Right lobe of liver (tissue), 6 donors: Measurements from ENCODE around the gene NBAS. TPM values are rescaled to one million over a fixed set of nuclear protein-coding genes. Genes with fewer than 3 reads are reported as not detected.

Experiments
- ATAC-seq, 4 donors: fragments of 200-7000 bp; cut with Tn5 transposase; one replicate each; pipeline ENCODE4 v1.9.1; 2020; ENCODE audit warnings: mild to moderate bottlenecking in 4 of 4, moderate library complexity in 4 of 4
- DNase-seq, 3 donors: peaks; one replicate each; pipeline ENCODE4 v3.0.0-alpha.2; 2020
- H3K27ac ChIP-seq, 3 donors: fragments of 200-600 bp; one replicate each; pipeline ENCODE4 v1.8.0; 2022
- H3K27me3 ChIP-seq, 2 donors: fragments of 200-600 bp; one replicate each; pipeline ENCODE4 v1.8.0; 2022
- H3K36me3 ChIP-seq, 4 donors: fragments of 200-600 bp; sonication (generic) in 1 of 4; one replicate each; pipeline versions ENCODE4 v1.5.1 to v1.8.0; 2017 to 2022; ENCODE audit warnings: control low read depth in 1 of 4
- H3K4me1 ChIP-seq, 4 donors: fragments of 200-600 bp; sonication (generic) in 1 of 4; one replicate each; pipeline versions ENCODE4 v1.5.1 to v1.8.0; 2017 to 2022; ENCODE audit warnings: control low read depth in 1 of 4
- H3K4me3 ChIP-seq, 3 donors: fragments of 200-600 bp; one replicate each; pipeline ENCODE4 v1.8.0; 2022
- H3K9me3 ChIP-seq, 4 donors: fragments of 200-600 bp; sonication (generic) in 1 of 4; one replicate each; pipeline versions ENCODE4 v1.5.1 to v1.8.0; 2017 to 2022; ENCODE audit warnings: control low read depth in 1 of 4
- POLR2A ChIP-seq: fragments of 450-650 bp; IDR thresholded peaks from one replicate; pipeline ENCODE4 v1.6.1; 2017; ENCODE audit warnings: antibody characterized with exemption, mild to moderate bottlenecking
- WGBS: methylation state at CpG from one replicate; pipeline ENCODE4 v1.1.6; 2018; ENCODE audit warnings: low coverage, low lambda C conversion rate; ENCODE audit not compliant: insufficient coverage; ENCODE audit errors: missing lambda C conversion rate; 5-methylcytosine and 5-hydroxymethylcytosine counted together
- intact Hi-C, 2 donors: fragments of 100-400 bp; cut with DNase I; formaldehyde crosslinking; loops; one replicate each; pipeline versions ENCODE4 v1.11.2 to v1.14.1; 2022
- total RNA-seq, 6 experiments: library from RNA; depleted of rRNA in 2 of 6; stranded (reverse); fragments of >200 nt in 2 of 6; fragmentation: NEBNext Ultra II Directional in 3 of 6; extraction: Animal tissue kit (Norgen Biotek cat#: 25700) in 3 of 6; gene quantifications; one replicate each; pipeline versions ENCODE4 v1.1.0 to v1.2.4, GENCODE V29; 2016 to 2023
- TF ChIP-seq, protein P1 (sequence below), 4 donors: fragments of 200-600 bp in 3 of 4; fragments of 450-650 bp in 1 of 4; IDR thresholded peaks; one replicate each; pipeline versions ENCODE4 v1.5.1 to v1.8.0; 2016 to 2022; ENCODE audit warnings: antibody characterized with exemption in 4 of 4, mild to moderate bottlenecking in 2 of 4
- donor health status: DM: no; HTN: yes; CAD: no.
- donor health status: DM: no; HTN: no; CAD: no.
- donor health status: DM: no; HTN: no; CAD: no.
- donor health status: DM: no; HTN: yes; CAD: no.
- donor health status: DM: no; HTN: yes; CAD: no.

The NBAS gene
- total RNA-seq, 6 experiments from 2014 or later = 16.1 to 21.8 (median 18.5) TPM

GRCh38 chr2:15594291-15595256, 33.4 kb upstream of the NBAS start:
- Histone ChIP-seq H3K36me3 (peaks cover 0 to 45% (median 27%) of the 10 kb centered on the region in 4 donors), H3K4me3 (no peak overlapping the region), H3K27me3 (no peaks in the 10 kb centered on the region), H3K9me3 (no peaks in the 10 kb centered on the region), H3K4me1 (peaks cover 0 to 16% (median 0%) of the 10 kb centered on the region in 4 donors), H3K27ac (no peak overlapping the region)
- 62% methylated on average over 5 of the region's 5 CpGs for WGBS
- TF ChIP-seq POLR2A = no peak
- TF ChIP-seq, protein P1, sequence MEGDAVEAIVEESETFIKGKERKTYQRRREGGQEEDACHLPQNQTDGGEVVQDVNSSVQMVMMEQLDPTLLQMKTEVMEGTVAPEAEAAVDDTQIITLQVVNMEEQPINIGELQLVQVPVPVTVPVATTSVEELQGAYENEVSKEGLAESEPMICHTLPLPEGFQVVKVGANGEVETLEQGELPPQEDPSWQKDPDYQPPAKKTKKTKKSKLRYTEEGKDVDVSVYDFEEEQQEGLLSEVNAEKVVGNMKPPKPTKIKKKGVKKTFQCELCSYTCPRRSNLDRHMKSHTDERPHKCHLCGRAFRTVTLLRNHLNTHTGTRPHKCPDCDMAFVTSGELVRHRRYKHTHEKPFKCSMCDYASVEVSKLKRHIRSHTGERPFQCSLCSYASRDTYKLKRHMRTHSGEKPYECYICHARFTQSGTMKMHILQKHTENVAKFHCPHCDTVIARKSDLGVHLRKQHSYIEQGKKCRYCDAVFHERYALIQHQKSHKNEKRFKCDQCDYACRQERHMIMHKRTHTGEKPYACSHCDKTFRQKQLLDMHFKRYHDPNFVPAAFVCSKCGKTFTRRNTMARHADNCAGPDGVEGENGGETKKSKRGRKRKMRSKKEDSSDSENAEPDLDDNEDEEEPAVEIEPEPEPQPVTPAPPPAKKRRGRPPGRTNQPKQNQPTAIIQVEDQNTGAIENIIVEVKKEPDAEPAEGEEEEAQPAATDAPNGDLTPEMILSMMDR (IDR thresholded peaks at IDR 0.05) = no peak
- DNase-seq (no peak), ATAC-seq (no peak)
- intact Hi-C loops = no loop called here

- TF ChIP-seq, protein P1 (IDR thresholded peaks at IDR 0.05) = no peak
- no peak for TF ChIP-seq POLR2A
- WGBS = 74% methylated on average over 3 of the region's 3 CpGs
- peaks cover 0 to 16% (median 0%) of the 10 kb centered on the region in 4 donors for H3K4me1 ChIP-seq
- H3K27me3 ChIP-seq = no peaks in the 10 kb centered on the region
- H3K27ac ChIP-seq = no peak overlapping the region
- DNase-seq (no peak), ATAC-seq (no peak)
- H3K9me3 ChIP-seq = no peaks in the 10 kb centered on the region
- peaks cover 0 to 33% (median 21%) of the 10 kb centered on the region in 4 donors for H3K36me3 ChIP-seq
- H3K4me3 ChIP-seq = no peak overlapping the region
- intact Hi-C loops = no loop called here
Observed at GRCh38 chr2:15593327-15593705, 32.2 kb upstream of the NBAS start.

GRCh38 chr2:15591692-15592463, 30.7 kb upstream of the NBAS start, which contains the start of gene DDX1:
Gene DDX1 (plus strand): TSS chr2:15591868. CDS start chr2:15591934, 66 bp downstream.
- intact Hi-C loops = no loop called here
- Histone ChIP-seq H3K36me3 (peaks cover 0 to 18% (median 8%) of the 10 kb centered on the region in 4 donors), H3K27ac (peak within 1 kb of the TSS; percentile 85 to 89 (median 88)), H3K27me3 (no peaks in the 10 kb centered on the region), H3K9me3 (no peaks in the 10 kb centered on the region), H3K4me3 (peak within 1 kb of the TSS; percentile 78 to 93 (median 81)), H3K4me1 (peaks cover 0 to 16% (median 0%) of the 10 kb centered on the region in 4 donors)
- TF ChIP-seq, protein P1 (IDR thresholded peaks at IDR 0.05) = no peak
- peak; percentile 73 for TF ChIP-seq POLR2A
- DNase-seq (peak; percentile 87 to 89 (median 88)), ATAC-seq (peak; percentile 97 to 98 (median 97))
- 0% methylated on average over 13 of the region's 68 CpGs for WGBS

- H3K4me1 ChIP-seq = peaks cover 0 to 16% (median 0%) of the 10 kb centered on the region in 4 donors
- H3K27me3 ChIP-seq = no peaks in the 10 kb centered on the region
- DNase-seq (no peak), ATAC-seq (no peak)
- peaks cover 0 to 13% (median 6%) of the 10 kb centered on the region in 4 donors for H3K36me3 ChIP-seq
- TF ChIP-seq, protein P1 (IDR thresholded peaks at IDR 0.05) = no peak
- no peak for TF ChIP-seq POLR2A
- H3K27ac ChIP-seq = peak overlapping the region; percentile 85 to 89 (median 88)
- intact Hi-C loops = no loop called here
- 33% methylated on average over 6 of the region's 7 CpGs for WGBS
- H3K9me3 ChIP-seq = no peaks in the 10 kb centered on the region
- H3K4me3 ChIP-seq = peak overlapping the region; percentile 78 to 93 (median 81)
Observed at GRCh38 chr2:15591373-15591691, 30.2 kb upstream of the NBAS start.
